Psoas muscle (tissue), 8 donors: ENCODE measurements around the gene OTUB2. TPM values are rescaled to one million over a fixed set of nuclear protein-coding genes. Genes with fewer than 3 reads are reported as not detected.

Experiments
- ATAC-seq, 4 donors: fragments of 200-7000 bp; cut with Tn5 transposase; one replicate each; pipeline ENCODE4 v1.9.1; 2020; ENCODE audit warnings: moderate library complexity in 3 of 4, mild to moderate bottlenecking in 2 of 4
- DNase-seq, 2 donors: peaks; one replicate each; pipeline ENCODE4 v3.0.0-alpha.2; 2020
- H3K27ac ChIP-seq: fragments of 200-600 bp; one replicate; pipeline ENCODE4 v1.8.0; 2022
- H3K27me3 ChIP-seq, 3 donors: fragments of 200-600 bp in 1 of 3; one replicate each; pipeline versions ENCODE4 v1.6.1 to v1.8.0; 2013 to 2022; ENCODE audit warnings: low read length in 2 of 3, mild to moderate bottlenecking in 2 of 3, moderate library complexity in 1 of 3; ENCODE audit not compliant: insufficient read depth in 3 of 3
- H3K36me3 ChIP-seq, 2 donors: fragments of 200-600 bp in 1 of 2; one replicate each; pipeline versions ENCODE4 v1.6.1 to v1.8.0; 2013 to 2022; ENCODE audit warnings: low read depth in 1 of 2, mild to moderate bottlenecking in 1 of 2, moderate library complexity in 1 of 2; ENCODE audit not compliant: insufficient read depth in 1 of 2
- H3K4me1 ChIP-seq: fragments of 200-600 bp; one replicate; pipeline ENCODE4 v1.8.0; 2022
- H3K4me3 ChIP-seq: fragments of 200-600 bp; one replicate; pipeline ENCODE4 v1.8.0; 2022; ENCODE audit warnings: mild to moderate bottlenecking
- H3K9me3 ChIP-seq: fragments of 200-600 bp; one replicate; pipeline ENCODE4 v1.8.0; 2022
- CTCF ChIP-seq: fragments of 200-600 bp; IDR thresholded peaks from one replicate; pipeline ENCODE4 v1.8.0; 2022; ENCODE audit warnings: antibody characterized with exemption
- WGBS, 3 donors: extraction: QIAGEN DNeasy Blood & Tissue Kit; methylation state at CpG; one replicate each; pipeline versions ENCODE4 v1.1.6 to v1.1.7; 2013; 5-methylcytosine and 5-hydroxymethylcytosine counted together
- intact Hi-C, 2 donors: fragments of 100-400 bp; cut with DNase I; formaldehyde crosslinking; loops; one replicate each; pipeline versions ENCODE4 v1.11.0 to v1.14.2; 2022
- polyA plus RNA-seq, 3 donors: library from polyadenylated mRNA; stranded (reverse); fragments of 200-250 nt; gene quantifications; one replicate each; pipeline ENCODE4 v1.2.3, GENCODE V29; 2013
- total RNA-seq, 4 donors: library from RNA; stranded (reverse); fragmentation: NEBNext Ultra II Directional in 2 of 4; extraction: Animal tissue kit (Norgen Biotek cat#: 25700) in 2 of 4; gene quantifications; one replicate each; pipeline versions ENCODE4 v1.2.1 to v1.2.4, GENCODE V29; 2021 to 2023
- donor health status: healthy with polysubstance abuse.
- donor health status: DM: no; HTN: no; CAD: no; lungs with moderate emphysema.
- donor health status: Bipolar disorder and iron deficiency.
- donor health status: healthy.
- donor health status: DM: yes; HTN: yes; CAD: no.
- donor health status: DM: no; HTN: no; CAD: no.
- donor health status: DM: no; HTN: no; CAD: no.
- donor health status: DM: yes; HTN: yes; CAD: no.

OTUB2 gene
- total and polyA plus RNA-seq, 7 donors = 0.04 to 0.96 (median 0.09) TPM

- intact Hi-C loops = no loop called here
- no peak overlapping the region for H3K4me3 ChIP-seq
- no peaks in the 10 kb centered on the region for H3K27me3 ChIP-seq
- H3K36me3 ChIP-seq = peaks cover 0 to 27% of the 10 kb centered on the region in 2 donors
- TF ChIP-seq CTCF = no peak
- H3K27ac ChIP-seq = no peak overlapping the region
- 50 to 69% (median 53%) methylated on average over 18 of the region's 18 CpGs for whole genome bisulfite sequencing, 3 donors
- ATAC-seq (peak; percentile 15 to 58 (median 30)), DNase-seq (no peak)
- H3K9me3 ChIP-seq = no peaks in the 10 kb centered on the region
- H3K4me1 ChIP-seq = peaks cover 24% of the 10 kb centered on the region
Observed at GRCh38 chr14:94041551-94042346, 15.6 kb downstream of the OTUB2 start.

GRCh38 chr14:94042433-94043091, 16.4 kb downstream of the OTUB2 start:
- ATAC-seq (peak in 3 of 4 donors; percentile 21 to 31 (median 27)), DNase-seq (no peak)
- Histone ChIP-seq H3K4me3 (no peak overlapping the region), H3K4me1 (peaks cover 24% of the 10 kb centered on the region), H3K27ac (no peak overlapping the region), H3K9me3 (no peaks in the 10 kb centered on the region), H3K27me3 (no peaks in the 10 kb centered on the region), H3K36me3 (peaks cover 0 to 35% of the 10 kb centered on the region in 2 donors)
- WGBS, 3 donors = 60 to 72% (median 62%) methylated on average over 12 of the region's 12 CpGs
- no peak for TF ChIP-seq CTCF
- intact Hi-C loops = no loop called here

- peaks cover 24% of the 10 kb centered on the region for H3K4me1 ChIP-seq
- peak; percentile 50 to 84 (median 78) for ATAC-seq
- no peak for TF ChIP-seq CTCF
- WGBS, 3 donors = 47 to 66% (median 57%) methylated on average over 13 of the region's 13 CpGs
- no peak overlapping the region for H3K4me3 ChIP-seq
- no peaks in the 10 kb centered on the region for H3K27me3 ChIP-seq
- no peak for DNase-seq
- peak overlapping the region; percentile 36 for H3K27ac ChIP-seq
- H3K36me3 ChIP-seq = peaks cover under 1 to 41% of the 10 kb centered on the region in 2 donors
- intact Hi-C loops = no loop called here
- H3K9me3 ChIP-seq = no peaks in the 10 kb centered on the region
Observed at GRCh38 chr14:94043111-94043755, 17.1 kb downstream of the OTUB2 start.

GRCh38 chr14:94043756-94044475, 17.8 kb downstream of the OTUB2 start:
- ATAC-seq = no peak
- H3K4me1 ChIP-seq = peaks cover 24% of the 10 kb centered on the region
- DNase-seq = no peak
- intact Hi-C loops = no loop called here
- no peak for TF ChIP-seq CTCF
- WGBS, 3 donors = 82 to 88% (median 84%) methylated on average over 14 of the region's 14 CpGs
- H3K36me3 ChIP-seq = peaks cover 6 to 48% of the 10 kb centered on the region in 2 donors
- no peaks in the 10 kb centered on the region for H3K27me3 ChIP-seq
- no peaks in the 10 kb centered on the region for H3K9me3 ChIP-seq
- no peak overlapping the region for H3K27ac ChIP-seq
- no peak overlapping the region for H3K4me3 ChIP-seq
